Liver (tissue), 3 donors: ENCODE measurements around the gene DENR.
"Not testable (repeated sequence)": the region's sequence is repeated elsewhere in the genome, so short reads cannot be mapped to it uniquely, and the experiment has no call there.

Experiments
- ATF3 ChIP-seq: IDR thresholded peaks from 2 replicates; pipeline ENCODE4 v1.6.1; 2016; ENCODE audit warnings: antibody characterized with exemption
- CTCF ChIP-seq: fragments of 150-350 bp; IDR thresholded peaks from 2 replicates; pipeline ENCODE4 v1.5.1; 2017; ENCODE audit warnings: improper control_type of control experiment, low read depth, low read length; ENCODE audit not compliant: missing input control
- FOXA2 ChIP-seq: IDR thresholded peaks from 2 replicates; pipeline ENCODE4 v1.6.1; 2016; ENCODE audit warnings: antibody characterized with exemption
- JUND ChIP-seq, 2 donors: IDR thresholded peaks; 2 replicates each; pipeline ENCODE4 v1.6.1; 2016; ENCODE audit warnings: antibody characterized with exemption in 2 of 2
- MAX ChIP-seq: IDR thresholded peaks from 2 replicates; pipeline ENCODE4 v1.6.1; 2016; ENCODE audit warnings: antibody characterized with exemption
- RAD21 ChIP-seq, 2 donors: IDR thresholded peaks; 2 replicates each; pipeline ENCODE4 v1.6.1; 2016; ENCODE audit warnings: antibody characterized with exemption in 2 of 2, mild to moderate bottlenecking in 2 of 2
- REST ChIP-seq: IDR thresholded peaks from 2 replicates; pipeline ENCODE4 v1.6.1; 2016; ENCODE audit warnings: antibody characterized with exemption, mild to moderate bottlenecking
- RXRA ChIP-seq, 2 donors: IDR thresholded peaks; 2 replicates each; pipeline ENCODE4 v1.6.1; 2017 to 2018; ENCODE audit warnings: antibody characterized with exemption in 2 of 2, mild to moderate bottlenecking in 1 of 2
- SP1 ChIP-seq: IDR thresholded peaks from 2 replicates; pipeline ENCODE4 v1.6.1; 2018; ENCODE audit warnings: antibody characterized with exemption, mild to moderate bottlenecking
- YY1 ChIP-seq: IDR thresholded peaks from 2 replicates; pipeline ENCODE4 v1.6.1; 2016; ENCODE audit warnings: antibody characterized with exemption, mild to moderate bottlenecking
- donor health status: healthy.
- donor health status: healthy.

GRCh38 chr12:122713491-122714188 lies 39.0 kb upstream of the DENR start:
- not testable (repeated sequence) for TF ChIP-seq CTCF; MAX; ATF3; RXRA (IDR thresholded peaks at IDR 0.05); REST; SP1; FOXA2; YY1; RAD21 (IDR thresholded peaks at IDR 0.05); JUND (IDR thresholded peaks at IDR 0.05)
